ENCODE measurements around the gene OR5B12.

Gene OR5B12

GRCh38 chr11:58395581-58395980 is 46.5 kb downstream of the OR5B12 start:
- Histone ChIP-seq H4K20me1 (ENCODE audit: control insufficient read depth, insufficient read depth, low read depth, low read length) (no peaks in the 10 kb centered on the region), H3K4me2 (ENCODE audit: low read length) (no peak overlapping the region), H3K4me1 (ENCODE audit: control insufficient read depth, low read length) (no peaks in the 10 kb centered on the region), H3K9me2 (replicated peaks; ENCODE audit: control insufficient read depth, low read length) (no peaks in the 10 kb centered on the region), H3K27ac (ENCODE audit: low read depth, low read length) (no peak overlapping the region), H3F3A (ENCODE audit: control insufficient read depth, insufficient read depth) (no peaks in the 10 kb centered on the region), H3K9me3 (ENCODE audit: control insufficient read depth, insufficient read depth, low read length) (no peaks in the 10 kb centered on the region), H3K36me3 (ENCODE audit: control insufficient read depth, low read length) (no peaks in the 10 kb centered on the region), H3K27me3 (ENCODE audit: control insufficient read depth, low read length) (no peaks in the 10 kb centered on the region), H3K4me3 (ENCODE audit: low read length) (no peak overlapping the region), H3K79me2 (ENCODE audit: control insufficient read depth, low read length) (no peaks in the 10 kb centered on the region)
- TF ChIP-seq, protein P1, sequence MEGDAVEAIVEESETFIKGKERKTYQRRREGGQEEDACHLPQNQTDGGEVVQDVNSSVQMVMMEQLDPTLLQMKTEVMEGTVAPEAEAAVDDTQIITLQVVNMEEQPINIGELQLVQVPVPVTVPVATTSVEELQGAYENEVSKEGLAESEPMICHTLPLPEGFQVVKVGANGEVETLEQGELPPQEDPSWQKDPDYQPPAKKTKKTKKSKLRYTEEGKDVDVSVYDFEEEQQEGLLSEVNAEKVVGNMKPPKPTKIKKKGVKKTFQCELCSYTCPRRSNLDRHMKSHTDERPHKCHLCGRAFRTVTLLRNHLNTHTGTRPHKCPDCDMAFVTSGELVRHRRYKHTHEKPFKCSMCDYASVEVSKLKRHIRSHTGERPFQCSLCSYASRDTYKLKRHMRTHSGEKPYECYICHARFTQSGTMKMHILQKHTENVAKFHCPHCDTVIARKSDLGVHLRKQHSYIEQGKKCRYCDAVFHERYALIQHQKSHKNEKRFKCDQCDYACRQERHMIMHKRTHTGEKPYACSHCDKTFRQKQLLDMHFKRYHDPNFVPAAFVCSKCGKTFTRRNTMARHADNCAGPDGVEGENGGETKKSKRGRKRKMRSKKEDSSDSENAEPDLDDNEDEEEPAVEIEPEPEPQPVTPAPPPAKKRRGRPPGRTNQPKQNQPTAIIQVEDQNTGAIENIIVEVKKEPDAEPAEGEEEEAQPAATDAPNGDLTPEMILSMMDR (IDR thresholded peaks at IDR 0.05; ENCODE audit: low read depth, low read length, poor library complexity, severe bottlenecking): no peak
- TF ChIP-seq EZH2phosphoT487 (IDR thresholded peaks at IDR 0.05; ENCODE audit: borderline replicate concordance, low read length): no peak

GRCh38 chr11:58394195-58394594 is 47.8 kb downstream of the OR5B12 start:
- Histone ChIP-seq H3K9me2 (replicated peaks; ENCODE audit: control insufficient read depth, low read length) (no peaks in the 10 kb centered on the region), H3K4me2 (ENCODE audit: low read length) (no peak overlapping the region), H3F3A (ENCODE audit: control insufficient read depth, insufficient read depth) (no peaks in the 10 kb centered on the region), H3K4me1 (ENCODE audit: control insufficient read depth, low read length) (no peaks in the 10 kb centered on the region), H3K27ac (ENCODE audit: low read depth, low read length) (no peak overlapping the region), H3K36me3 (ENCODE audit: control insufficient read depth, low read length) (no peaks in the 10 kb centered on the region), H3K4me3 (ENCODE audit: low read length) (no peak overlapping the region), H3K79me2 (ENCODE audit: control insufficient read depth, low read length) (no peaks in the 10 kb centered on the region), H4K20me1 (ENCODE audit: control insufficient read depth, insufficient read depth, low read depth, low read length) (no peaks in the 10 kb centered on the region), H3K9me3 (ENCODE audit: control insufficient read depth, insufficient read depth, low read length) (no peaks in the 10 kb centered on the region), H3K27me3 (ENCODE audit: control insufficient read depth, low read length) (no peaks in the 10 kb centered on the region)
- TF ChIP-seq, protein P1 (IDR thresholded peaks at IDR 0.05; ENCODE audit: low read depth, low read length, poor library complexity, severe bottlenecking): no peak
- no peak for TF ChIP-seq EZH2phosphoT487 (IDR thresholded peaks at IDR 0.05; ENCODE audit: borderline replicate concordance, low read length)

GRCh38 chr11:58392746-58393145 is 49.3 kb downstream of the OR5B12 start:
- H4K20me1 ChIP-seq (ENCODE audit: control insufficient read depth, insufficient read depth, low read depth, low read length): no peaks in the 10 kb centered on the region
- no peak overlapping the region for H3K27ac ChIP-seq (ENCODE audit: low read depth, low read length)
- H3K4me1 ChIP-seq (ENCODE audit: control insufficient read depth, low read length): no peaks in the 10 kb centered on the region
- TF ChIP-seq, protein P1 (IDR thresholded peaks at IDR 0.05; ENCODE audit: low read depth, low read length, poor library complexity, severe bottlenecking): no peak
- no peak for TF ChIP-seq EZH2phosphoT487 (IDR thresholded peaks at IDR 0.05; ENCODE audit: borderline replicate concordance, low read length)
- no peaks in the 10 kb centered on the region for H3K27me3 ChIP-seq (ENCODE audit: control insufficient read depth, low read length)
- H3F3A ChIP-seq (ENCODE audit: control insufficient read depth, insufficient read depth): no peaks in the 10 kb centered on the region
- no peaks in the 10 kb centered on the region for H3K9me3 ChIP-seq (ENCODE audit: control insufficient read depth, insufficient read depth, low read length)
- no peaks in the 10 kb centered on the region for H3K79me2 ChIP-seq (ENCODE audit: control insufficient read depth, low read length)
- H3K9me2 ChIP-seq (replicated peaks; ENCODE audit: control insufficient read depth, low read length): no peaks in the 10 kb centered on the region
- no peak overlapping the region for H3K4me3 ChIP-seq (ENCODE audit: low read length)
- H3K36me3 ChIP-seq (ENCODE audit: control insufficient read depth, low read length): no peaks in the 10 kb centered on the region
- H3K4me2 ChIP-seq (ENCODE audit: low read length): no peak overlapping the region

- Histone ChIP-seq H3F3A (ENCODE audit: control insufficient read depth, insufficient read depth) (no peaks in the 10 kb centered on the region), H3K27me3 (ENCODE audit: control insufficient read depth, low read length) (no peaks in the 10 kb centered on the region), H3K4me3 (ENCODE audit: low read length) (no peak overlapping the region), H3K4me1 (ENCODE audit: control insufficient read depth, low read length) (no peaks in the 10 kb centered on the region), H3K36me3 (ENCODE audit: control insufficient read depth, low read length) (no peaks in the 10 kb centered on the region), H3K9me3 (ENCODE audit: control insufficient read depth, insufficient read depth, low read length) (no peaks in the 10 kb centered on the region), H3K27ac (ENCODE audit: low read depth, low read length) (no peak overlapping the region), H4K20me1 (ENCODE audit: control insufficient read depth, insufficient read depth, low read depth, low read length) (no peaks in the 10 kb centered on the region), H3K79me2 (ENCODE audit: control insufficient read depth, low read length) (no peaks in the 10 kb centered on the region), H3K9me2 (replicated peaks; ENCODE audit: control insufficient read depth, low read length) (no peaks in the 10 kb centered on the region), H3K4me2 (ENCODE audit: low read length) (no peak overlapping the region)
- TF ChIP-seq EZH2phosphoT487 (IDR thresholded peaks at IDR 0.05; ENCODE audit: borderline replicate concordance, low read length): no peak
- TF ChIP-seq, protein P1 (IDR thresholded peaks at IDR 0.05; ENCODE audit: low read depth, low read length, poor library complexity, severe bottlenecking): no peak
These were observed 50.2 kb downstream of the OR5B12 start for GRCh38 chr11:58391879-58392278.

Measured in DOHH2 (cell line).